Right ventricle myocardium inferior (tissue), 1 donor: ENCODE data around the gene NUP214. TPM values are rescaled to one million over a fixed set of nuclear protein-coding genes. Genes with fewer than 3 reads are reported as not detected.
A peak's percentile ranks its signal among the peaks of the same experiment; 100 is the strongest.

ENCODE experiments used
- ATAC-seq: fragments of 200-7000 bp; cut with Tn5 transposase; one replicate; pipeline ENCODE4 v1.9.1; 2020; ENCODE audit warnings: mild to moderate bottlenecking, moderate library complexity
- DNase-seq: peaks from one replicate; pipeline ENCODE4 v3.0.0; 2021; ENCODE audit errors: missing footprints
- intact Hi-C: fragments of 100-400 bp; cut with DNase I; formaldehyde crosslinking; loops from one replicate; pipeline ENCODE4 v1.11.0; 2022
- total RNA-seq: library from RNA; stranded (reverse); fragmentation: NEBNext Ultra II Directional; extraction: Animal tissue kit (Norgen Biotek cat#: 25700); gene quantifications from one replicate; pipeline ENCODE4 v1.2.1, GENCODE V29; 2021
- donor health status: DM: no; HTN: yes; CAD: no; lungs with severe emphysema.

NUP214 gene
- total RNA-seq, 1 donor from 2014 or later, result 20.8 TPM

DNA sequence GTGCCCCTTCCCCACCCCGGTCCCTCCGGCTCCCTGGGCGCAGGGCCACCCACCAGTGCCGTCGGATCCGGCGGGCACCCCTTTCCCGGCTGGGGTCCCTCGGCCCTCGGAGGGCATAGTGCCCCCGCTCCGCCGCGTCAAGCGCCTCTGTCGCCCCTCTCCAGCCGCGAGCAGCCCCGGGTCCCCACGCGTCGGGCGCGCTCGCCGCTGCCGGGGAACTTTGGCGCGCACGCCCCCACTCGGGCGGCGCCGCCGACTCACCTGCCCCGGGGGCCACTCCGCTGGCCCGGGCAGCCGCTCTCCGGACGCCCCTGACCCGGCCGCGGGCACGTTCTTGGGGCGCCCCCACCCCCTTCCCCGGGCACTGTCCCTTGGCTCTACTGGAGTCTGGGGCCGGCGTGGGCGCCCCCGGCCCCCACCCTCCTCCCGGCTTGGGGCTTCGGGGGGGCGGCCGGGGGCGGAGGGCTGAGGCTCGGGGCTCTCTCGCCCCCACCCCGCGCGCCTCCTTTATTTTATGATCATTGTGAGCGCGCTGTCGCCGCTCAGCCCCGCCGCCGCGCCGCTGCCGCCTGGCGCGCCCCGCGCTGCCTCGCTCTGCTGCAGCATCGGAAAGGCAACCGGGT lies 152.0 kb downstream of the NUP214 start:
- intact Hi-C loops, result no loop called here
- DNase-seq, result no peak
- ATAC-seq, result no peak

GRCh38 chr9:131277910-131278701 lies 152.7 kb downstream of the NUP214 start:
- DNase-seq (peak; percentile 90), ATAC-seq (peak; percentile 66)
- intact Hi-C loops, result loop anchor here (2.0 kb wide), 1 partner anchor 57 kb away; no protein-coding TSS in a partner anchor

GRCh38 chr9:131278702-131279111 lies 153.3 kb downstream of the NUP214 start:
- DNase-seq, result peak; percentile 65
- no peak for ATAC-seq
- intact Hi-C loops, result loop anchor here (2.0 kb wide), 1 partner anchor 56 kb away; no protein-coding TSS in a partner anchor

- DNase-seq, result peak; percentile 68
- peak; percentile 11 for ATAC-seq
- intact Hi-C loops, result loop anchor here (2.0 kb wide), 1 partner anchor 55 kb away; no protein-coding TSS in a partner anchor
These were observed 153.9 kb downstream of the NUP214 start for GRCh38 chr9:131279196-131279862.

DNA sequence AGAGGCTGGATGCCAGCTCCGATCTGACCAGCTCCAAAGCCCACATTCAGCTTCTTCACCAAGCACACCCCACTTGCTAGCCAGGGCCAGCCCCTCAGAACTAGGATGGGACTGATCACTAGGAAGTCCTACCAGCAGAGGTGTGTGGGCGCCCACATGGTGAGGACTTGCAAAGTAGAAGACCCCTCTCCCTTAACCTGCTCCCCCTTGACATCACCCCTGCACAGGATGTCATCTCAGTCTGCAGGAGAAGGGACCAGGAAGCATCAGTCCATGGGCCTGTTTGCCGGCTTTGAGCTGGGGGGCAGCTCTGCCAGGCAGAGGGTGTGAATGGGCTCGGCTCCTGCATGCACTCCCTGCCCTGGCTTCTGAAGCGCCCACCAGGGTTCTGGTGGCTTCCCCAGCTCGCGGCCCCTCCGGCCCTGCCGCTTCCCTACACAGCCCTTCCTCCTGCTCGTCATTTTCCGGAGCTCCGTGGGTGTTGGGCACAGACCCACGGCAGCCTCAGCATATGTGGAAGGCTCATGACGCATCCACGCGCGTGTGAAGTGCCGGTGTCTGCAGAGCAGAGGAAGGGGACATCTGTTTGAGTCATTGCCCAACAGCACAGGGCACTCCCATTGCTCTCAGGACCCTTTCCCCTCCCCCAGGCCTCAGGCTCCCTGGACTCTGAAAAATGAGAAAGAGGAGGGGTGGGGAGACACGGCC lies 154.6 kb downstream of the NUP214 start:
- DNase-seq (peak; percentile 72), ATAC-seq (no peak)
- intact Hi-C loops, result loop anchor here (2.0 kb wide), 1 partner anchor 55 kb away; no protein-coding TSS in a partner anchor

- intact Hi-C loops, result no loop called here
- DNase-seq, result no peak
- ATAC-seq, result no peak
These were observed 155.3 kb downstream of the NUP214 start for GRCh38 chr9:131280660-131281059.

- intact Hi-C loops, result no loop called here
- DNase-seq (peak; percentile 41), ATAC-seq (no peak)
These were observed 156.0 kb downstream of the NUP214 start for GRCh38 chr9:131281119-131281965.

DNA sequence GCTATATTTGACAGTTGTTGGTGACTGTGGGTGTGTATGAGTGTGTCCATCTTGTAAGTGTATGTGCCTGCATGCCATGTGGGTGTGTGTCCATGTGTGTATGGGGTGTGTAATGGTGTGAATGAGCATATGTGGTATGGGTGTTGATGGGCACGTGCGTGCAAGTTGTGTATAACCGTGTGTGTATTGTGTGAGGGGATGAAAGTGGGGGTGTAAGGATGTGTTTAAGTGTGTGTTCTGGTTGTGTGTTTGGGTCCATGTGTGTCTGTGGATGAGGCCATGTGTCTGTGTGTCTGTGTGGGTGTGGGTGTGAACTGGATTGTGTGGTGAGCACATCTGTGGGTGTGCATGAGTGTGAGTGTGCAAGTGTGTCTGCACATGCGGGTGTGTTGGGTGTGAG lies 156.8 kb downstream of the NUP214 start:
- ATAC-seq (no peak), DNase-seq (peak; percentile 30)
- intact Hi-C loops, result no loop called here

- ATAC-seq, result peak; percentile 59
- peak; percentile 69 for DNase-seq
- intact Hi-C loops, result no loop called here
These were observed 157.5 kb downstream of the NUP214 start for GRCh38 chr9:131282688-131283422.

Other genes starting within 250 kb of the NUP214 start
- gene QRFP, start 228.8 kb upstream of the NUP214 start, total RNA-seq, result not detected
- 0.57 TPM for gene FIBCD1, start 186.3 kb upstream of the NUP214 start, total RNA-seq
- 0.22 TPM for gene LAMC3, start 116.4 kb upstream of the NUP214 start, total RNA-seq
- 22.2 TPM for gene AIF1L, start 29.1 kb upstream of the NUP214 start, total RNA-seq
- gene FAM78A, start 150.9 kb downstream of the NUP214 start, total RNA-seq, result 62.9 TPM
- gene PLPP7, start 164.1 kb downstream of the NUP214 start, total RNA-seq, result 107 TPM